Activated gamma-delta T cell treated with anti-CD3 and anti-CD28 coated beads, Interleukin-2, amount 50 U/mL, for 16 hours (primary cell): ENCODE results near the gene F10.
"Not testable (repeated sequence)": the region's sequence is repeated elsewhere in the genome, so short reads cannot be mapped to it uniquely, and the experiment has no call there.

Experiments used
- DNase-seq: peaks from one replicate; pipeline ENCODE4 v3.0.0-alpha.2; 2020; ENCODE audit warnings: low read depth

F10 gene

DNA sequence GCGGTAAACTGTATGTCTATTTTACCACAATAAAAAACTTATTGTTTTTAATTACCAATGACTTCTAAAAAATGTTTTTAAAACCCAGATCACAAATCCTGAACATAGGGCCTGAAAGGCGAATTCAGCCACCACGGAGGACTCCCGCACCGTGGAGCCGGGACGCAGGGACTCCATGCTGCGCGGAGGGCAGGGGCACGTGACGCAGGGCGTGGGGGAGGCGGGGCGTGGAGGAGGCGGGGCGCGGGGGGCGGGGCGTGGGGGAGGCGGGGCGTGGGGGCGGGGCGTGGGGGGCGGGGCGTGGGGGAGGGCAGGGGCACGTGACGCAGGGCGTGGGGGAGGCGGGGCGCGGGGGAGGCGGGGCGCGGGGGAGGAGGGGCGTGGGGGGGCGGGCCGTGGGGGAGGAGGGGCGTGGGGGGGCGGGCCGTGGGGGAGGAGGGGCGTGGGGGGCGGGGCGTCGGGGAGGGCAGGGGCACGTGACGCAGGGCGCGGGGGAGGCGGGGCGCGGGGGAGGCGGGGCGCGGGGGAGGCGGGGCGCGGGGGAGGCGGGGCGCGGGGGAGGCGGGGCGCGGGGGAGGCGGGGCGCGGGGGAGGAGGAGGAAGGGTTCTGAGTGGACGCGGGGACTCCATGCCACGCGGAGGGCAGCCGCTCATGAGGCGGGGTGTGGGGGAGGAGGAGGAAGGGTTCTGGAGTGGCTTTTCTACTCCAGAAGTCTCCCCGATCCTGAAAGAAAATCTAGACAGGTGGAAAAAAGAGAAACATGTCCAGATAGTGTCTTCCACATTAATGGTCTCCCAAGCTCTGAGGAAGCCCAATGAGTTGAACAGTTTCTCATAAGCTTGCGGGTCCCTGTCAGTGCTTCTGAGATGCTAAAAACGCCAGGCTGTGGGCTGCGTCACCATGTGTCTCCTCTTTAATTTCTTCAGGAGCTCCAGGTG lies 31.5 kb downstream of the F10 start:
- DNase-seq: peak; percentile 52

DNA sequence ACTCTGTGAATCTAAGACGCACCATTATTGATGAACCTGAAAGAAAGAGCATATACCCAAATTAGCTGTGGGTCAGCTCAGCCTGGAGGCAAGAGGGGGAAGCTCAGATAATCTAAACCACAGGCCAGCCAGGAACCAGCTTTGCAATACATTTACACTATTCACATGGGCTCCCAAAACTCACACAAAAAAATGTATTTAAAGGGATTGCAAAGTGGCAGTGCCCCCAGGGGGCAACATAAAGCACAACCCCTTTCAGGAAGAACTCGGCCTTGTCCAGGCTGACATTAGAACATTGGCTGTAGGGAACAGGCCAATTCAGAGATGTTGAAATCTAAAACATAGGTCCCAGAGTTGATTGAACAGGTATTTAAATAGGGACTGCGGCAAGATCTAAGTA lies 32.6 kb downstream of the F10 start:
- DNase-seq: no peak

DNA sequence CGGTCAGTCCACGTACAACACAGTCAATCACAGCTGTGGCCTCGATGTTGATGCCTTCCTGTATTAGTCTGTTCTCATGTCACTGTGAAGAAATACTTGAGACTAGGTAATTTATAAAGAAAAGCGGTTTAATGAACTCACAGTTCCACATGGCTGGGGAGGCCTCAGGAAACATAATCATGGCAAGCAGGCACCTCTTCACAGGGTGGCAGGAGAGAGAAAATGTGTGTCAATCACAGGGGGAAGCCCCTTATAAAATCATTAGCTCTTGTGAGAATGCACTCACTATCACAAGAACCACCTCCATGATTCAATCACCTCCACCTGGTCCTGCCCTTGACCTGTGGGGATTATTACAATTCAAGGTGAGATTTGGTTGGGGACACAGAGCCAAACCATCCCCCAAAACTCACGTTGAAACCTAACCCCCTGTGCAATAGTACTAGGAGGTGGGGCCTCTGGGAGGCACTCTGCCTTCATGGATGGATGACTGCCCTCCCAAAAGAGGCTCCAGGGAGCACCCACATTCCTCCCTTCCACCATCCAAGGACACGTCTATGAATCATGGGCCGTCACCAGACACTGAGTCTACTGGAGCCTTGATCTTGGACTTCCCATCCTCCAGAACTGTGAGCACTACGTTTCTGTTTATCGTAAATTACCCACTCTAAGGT lies 33.5 kb downstream of the F10 start:
- no peak for DNase-seq

DNA sequence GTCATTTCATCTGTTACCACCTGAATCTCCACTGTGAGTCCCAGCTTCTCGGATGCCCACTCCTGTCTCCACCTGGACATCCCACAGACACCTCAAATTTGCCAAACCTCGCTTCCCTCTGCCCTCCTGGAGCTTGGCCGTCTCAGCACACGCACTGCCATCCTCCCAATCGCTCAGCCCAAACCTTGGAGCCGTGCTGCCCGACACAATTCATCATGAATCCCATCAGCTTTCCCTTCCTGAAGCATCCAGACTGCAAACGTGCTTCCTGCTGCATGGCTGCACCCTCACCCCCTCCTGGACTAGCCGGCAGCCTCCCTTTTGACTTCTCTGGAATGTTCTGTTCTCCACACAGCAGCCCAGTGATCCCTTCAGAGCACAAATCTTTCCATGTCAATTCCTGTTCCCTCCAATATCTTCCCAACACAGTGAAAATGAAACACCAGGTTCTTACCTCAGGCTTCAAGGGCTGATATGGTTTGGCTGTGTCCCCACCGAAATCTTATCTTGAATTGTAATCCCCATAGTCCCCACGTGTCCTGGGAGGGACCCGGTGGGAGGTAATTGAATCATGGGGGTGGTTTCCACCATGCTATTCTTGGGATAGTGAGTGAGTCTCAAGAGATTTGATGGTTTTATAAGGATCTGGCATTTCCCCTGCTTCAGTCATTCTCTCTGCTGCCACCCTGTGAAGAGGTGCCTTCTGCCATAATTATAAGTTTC lies 34.8 kb downstream of the F10 start:
- no peak for DNase-seq

DNA sequence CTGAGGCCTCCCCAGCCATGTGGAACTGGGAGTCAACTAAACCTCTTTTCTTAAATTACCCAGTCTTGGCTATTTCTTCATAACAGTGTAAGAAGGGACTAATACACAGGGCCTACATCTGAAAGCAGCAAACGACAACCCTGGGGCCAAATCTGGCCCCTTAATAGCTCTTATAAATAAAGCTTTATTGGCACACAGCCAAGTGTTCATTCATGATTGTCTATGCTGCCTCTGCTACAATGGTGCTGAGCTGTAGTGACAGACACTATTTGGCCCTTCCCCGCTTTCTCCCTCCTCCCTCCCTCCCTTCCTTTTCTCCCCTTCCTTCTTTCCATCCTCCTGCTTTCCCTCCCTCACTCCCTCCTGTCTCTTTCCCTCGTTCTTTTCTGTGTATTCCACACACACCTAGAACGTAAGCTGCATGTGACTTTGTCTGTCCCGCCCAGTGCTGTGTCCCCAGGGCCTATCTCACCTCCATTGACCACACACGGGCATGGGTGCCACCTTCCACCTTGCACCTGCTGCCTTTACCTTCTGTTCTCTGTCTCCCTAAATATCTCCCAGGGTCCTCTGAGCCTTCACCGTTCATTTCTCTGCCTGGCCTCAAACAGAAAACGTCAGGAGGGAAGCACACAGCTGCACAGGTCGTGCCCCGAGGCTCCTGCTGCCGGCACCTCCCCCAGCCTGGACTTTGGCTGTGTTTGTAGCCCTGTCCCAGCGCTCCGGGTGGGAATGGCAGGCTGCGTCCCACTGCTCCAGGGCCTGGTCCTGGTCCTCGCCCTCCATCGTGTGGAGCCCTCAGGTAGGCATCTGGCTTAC lies 35.5 kb downstream of the F10 start, which contains the start of gene PROZ:
PROZ (plus strand) TSS at position 720 of the 819 bp plus-strand sequence; CDS start at position 733, 13 bp downstream.
- no peak for DNase-seq

DNA sequence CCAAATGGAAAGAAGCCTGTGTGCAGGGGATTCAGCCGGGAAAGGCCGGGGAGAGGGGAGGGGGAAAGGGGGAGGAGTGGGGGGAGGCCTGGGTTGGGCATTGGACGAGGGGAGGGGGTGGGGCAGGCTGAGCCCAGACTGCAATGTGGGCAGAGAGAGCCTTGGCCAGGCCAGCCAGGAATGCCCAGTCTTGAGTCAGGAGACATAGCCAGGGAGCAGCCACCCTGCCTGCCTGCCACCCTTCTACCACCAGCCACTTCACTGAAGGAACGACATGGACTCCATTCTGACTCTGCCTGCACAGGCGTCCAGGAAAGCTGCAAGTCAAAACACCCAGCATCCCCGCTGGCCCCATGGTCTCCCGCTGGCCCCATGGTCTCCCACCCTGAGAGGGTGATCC lies 36.3 kb downstream of the F10 start:
- DNase-seq: no peak

DNA sequence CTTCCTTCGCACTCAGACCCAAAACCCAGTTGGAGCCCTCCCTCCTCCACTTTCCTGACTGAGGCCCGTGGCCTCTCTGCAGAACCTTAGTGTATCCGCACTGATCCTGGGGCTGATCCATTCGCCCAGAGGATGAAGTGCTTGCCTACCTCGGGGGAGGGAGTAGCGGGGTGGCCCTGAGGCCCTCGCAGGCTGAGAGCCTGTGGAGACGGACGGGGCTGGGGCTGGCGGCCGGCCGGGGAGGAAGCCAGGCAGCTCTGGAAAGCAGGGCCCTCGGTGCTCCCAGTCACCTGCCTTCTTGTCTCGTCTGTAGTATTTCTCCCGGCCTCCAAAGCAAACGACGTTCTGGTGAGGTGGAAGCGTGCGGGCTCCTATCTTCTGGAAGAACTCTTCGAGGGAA lies 37.1 kb downstream of the F10 start:
- no peak for DNase-seq

DNA sequence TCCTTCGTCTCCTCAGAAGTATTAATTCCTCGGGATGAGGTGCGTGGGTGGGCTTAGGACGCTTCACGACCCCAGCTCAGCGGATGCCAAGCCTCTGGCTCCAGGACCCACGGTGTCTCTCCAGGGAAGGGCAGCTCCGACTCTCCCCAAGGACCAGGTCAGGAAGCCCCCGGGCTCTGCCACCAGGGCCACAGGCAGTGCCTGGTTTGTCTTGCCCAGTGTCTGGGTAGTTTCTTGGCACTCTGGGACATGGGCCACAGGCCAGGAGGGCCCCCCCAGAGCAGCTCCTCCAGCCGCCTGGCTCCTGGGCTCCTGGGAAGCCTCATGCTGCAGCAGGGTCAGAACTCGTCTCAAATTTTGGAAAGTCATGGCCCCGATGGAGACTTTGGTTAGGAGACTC lies 38.4 kb downstream of the F10 start:
- DNase-seq: no peak

DNA sequence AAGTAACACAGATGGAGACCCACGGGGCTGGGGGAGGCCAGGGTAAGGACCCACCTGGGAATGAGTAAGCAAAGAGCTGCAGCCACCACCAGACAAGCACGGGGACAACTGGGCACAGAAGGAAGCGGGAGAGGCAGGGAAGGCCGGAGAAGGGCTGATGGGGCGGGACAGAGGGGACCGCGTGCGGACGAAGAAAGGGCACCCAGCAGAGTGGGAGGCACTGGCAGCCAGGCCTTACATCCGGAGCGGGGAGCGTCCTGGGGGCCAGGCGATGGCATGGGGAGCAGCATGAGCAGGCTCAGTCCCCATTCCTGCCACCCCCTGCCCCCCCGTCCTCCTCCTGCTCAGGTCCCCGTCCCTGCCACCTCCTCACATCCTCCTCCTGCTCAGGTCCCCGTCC lies 38.8 kb downstream of the F10 start:
- no peak for DNase-seq

DNA sequence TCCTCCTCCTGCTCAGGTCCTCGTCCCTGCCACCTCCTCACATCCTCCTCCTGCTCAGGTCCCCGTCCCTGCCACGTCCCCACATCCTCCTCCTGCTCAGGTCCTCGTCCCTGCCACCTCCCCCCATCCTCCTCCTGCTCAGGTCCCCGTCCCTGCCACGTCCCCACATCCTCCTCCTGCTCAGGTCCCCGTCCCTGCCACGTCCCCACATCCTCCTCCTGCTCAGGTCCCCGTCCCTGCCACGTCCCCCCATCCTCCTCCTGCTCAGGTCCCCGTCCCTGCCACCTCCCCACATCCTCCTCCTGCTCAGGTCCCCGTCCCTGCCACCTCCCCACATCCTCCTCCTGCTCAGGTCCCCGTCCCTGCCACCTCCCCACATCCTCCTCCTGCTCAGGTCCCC lies 39.4 kb downstream of the F10 start:
- DNase-seq: not testable (repeated sequence)

DNA sequence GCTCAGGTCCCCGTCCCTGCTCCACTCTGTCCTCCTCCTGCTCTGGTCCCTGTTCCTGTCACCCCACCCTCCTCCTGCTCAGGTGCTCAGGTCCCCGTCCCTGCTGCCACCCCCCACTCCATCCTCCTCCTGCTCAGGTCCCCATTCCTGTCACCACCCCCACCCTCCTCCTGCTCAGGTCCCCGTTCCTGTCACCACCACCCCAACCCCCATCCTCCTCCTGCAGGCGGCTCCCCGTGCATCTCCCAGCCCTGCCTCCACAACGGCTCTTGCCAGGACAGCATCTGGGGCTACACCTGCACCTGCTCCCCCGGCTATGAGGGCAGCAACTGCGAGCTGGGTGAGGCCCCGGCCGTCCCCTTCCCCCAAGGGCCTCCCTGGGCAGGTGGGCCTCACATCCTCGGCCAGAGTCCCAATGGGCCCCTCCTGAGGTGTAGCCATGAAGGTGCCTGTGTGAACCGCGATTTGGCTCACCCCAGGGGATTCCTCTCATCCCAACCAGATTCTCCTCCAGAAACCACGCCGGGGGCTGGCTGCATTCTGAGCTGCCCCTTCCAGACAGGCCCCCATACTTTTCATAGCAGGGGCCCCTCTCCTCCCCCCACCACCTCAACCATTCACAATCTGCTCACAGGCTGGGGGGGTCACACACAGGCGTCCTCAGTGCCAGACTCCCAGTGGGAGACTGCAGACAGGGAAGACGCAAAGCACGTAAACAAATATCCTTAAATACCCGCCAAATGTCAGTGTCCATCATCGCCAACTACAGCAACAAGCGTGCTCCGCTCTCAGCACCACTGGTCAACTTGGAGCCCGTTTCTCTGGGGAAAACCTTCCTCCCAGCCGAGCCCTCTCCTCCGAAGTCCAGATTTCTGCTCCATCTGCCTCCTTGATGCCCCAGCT lies 40.4 kb downstream of the F10 start:
- no peak for DNase-seq

DNA sequence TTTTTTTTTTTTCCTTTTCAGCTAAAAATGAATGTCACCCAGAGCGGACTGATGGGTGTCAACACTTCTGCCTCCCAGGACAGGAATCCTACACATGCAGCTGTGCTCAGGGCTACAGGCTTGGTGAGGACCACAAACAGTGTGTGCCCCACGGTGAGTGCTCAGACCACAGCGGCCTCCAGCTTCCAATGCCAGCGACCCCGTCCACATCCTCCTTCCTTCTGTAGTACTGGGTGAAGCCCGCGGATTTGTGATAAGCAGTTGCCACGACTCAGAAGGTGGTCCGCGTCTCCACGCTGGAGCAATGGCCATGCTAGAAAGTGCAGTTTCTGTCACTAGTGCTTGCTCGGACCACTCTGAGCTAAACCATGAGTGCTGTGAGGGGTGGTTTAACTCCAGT lies 41.9 kb downstream of the F10 start:
- no peak for DNase-seq

DNA sequence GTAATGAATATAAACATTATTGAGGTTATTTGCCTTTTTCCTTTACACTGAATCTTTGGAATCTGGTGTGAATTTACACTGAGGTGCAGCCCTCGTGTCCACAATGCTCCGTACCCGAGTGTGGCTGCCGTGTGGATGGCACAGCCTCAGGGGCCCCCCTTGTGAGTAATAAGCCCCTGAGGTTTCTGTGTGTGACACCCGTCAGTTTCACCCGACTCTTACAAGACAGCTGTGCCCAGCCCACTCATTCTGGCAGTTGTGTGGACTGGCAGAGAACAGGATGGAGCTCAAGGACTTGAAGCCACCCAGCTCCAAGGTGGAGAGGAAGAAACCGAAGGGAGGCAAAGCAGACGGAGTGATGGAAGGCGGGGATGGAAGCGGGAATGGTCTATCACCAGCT lies 43.7 kb downstream of the F10 start:
- DNase-seq: no peak

DNA sequence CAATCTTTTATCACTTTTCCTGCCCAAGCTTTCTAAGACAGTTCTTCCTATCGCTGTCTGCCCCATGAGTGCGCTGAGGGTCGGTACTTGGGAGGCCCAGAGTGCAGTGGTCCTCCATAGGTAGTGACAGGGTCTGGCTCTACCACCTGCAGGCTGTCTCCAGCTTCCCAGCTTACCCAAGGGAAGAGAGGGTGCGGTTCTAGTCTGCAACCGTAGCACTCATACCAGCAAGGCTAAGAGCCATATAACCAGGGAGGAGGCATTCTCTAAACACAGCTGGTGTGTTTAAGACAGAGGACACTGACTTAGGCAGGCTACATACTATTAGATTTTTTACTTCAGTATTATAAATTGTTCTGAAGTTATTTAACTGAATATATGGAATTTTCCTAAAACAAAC lies 44.1 kb downstream of the F10 start:
- no peak for DNase-seq

DNA sequence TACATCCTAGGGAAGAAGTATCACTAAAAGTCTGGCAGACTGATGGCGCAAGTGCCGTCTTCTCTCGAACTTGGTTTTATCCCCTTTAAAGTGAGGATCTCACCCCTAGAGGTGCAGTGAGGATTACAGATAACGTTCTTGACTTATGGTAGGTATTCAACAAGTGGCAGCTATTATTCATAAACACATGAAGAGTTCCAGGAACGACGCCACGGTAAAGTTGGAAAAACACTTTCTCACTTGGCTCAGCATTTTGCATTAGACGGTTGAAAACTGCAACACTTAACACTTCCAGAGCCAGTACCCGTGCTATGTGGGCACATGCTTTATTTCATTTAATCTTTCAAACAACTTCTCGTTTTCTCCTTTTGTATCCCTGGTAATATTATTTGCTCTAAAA lies 44.6 kb downstream of the F10 start:
- no peak for DNase-seq

DNA sequence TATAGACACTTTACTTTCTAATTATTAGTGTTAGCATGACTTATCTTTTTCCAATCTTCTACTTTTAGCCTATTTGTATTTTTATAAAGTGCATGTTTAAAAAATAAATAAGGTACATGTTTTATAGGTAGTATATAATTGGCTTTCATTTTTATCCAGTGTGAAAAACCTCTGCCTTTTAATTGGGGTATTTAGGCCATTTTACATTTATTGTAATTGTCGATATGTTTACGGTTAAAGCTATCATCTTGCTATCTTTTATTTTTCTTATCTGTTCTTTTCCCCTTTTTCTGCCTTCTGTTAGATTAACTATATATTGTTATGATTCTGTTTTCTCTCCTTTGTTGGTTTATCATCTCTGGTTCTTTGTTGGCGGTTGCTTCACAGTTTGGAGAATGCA lies 45.0 kb downstream of the F10 start:
- no peak for DNase-seq

DNA sequence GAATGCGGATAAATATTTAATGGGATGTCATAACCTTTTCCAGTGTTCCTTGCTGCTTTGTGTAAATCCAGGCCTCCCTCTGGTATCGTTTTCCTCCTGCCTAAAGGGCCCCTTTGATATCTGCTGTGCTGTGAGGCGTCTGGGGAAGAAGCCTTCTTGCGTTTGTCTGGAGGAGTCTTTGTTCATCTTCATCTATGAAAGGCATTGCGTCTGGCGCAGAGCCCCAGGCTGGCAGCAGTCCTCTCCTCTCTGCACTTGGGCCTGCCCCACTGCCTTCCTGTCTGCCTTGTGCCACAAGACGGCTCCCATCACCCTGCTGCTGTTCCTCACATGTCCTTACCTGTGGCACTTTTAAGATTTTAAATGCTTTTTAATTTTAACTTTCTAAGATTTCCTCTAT lies 45.6 kb downstream of the F10 start:
- DNase-seq: no peak

DNA sequence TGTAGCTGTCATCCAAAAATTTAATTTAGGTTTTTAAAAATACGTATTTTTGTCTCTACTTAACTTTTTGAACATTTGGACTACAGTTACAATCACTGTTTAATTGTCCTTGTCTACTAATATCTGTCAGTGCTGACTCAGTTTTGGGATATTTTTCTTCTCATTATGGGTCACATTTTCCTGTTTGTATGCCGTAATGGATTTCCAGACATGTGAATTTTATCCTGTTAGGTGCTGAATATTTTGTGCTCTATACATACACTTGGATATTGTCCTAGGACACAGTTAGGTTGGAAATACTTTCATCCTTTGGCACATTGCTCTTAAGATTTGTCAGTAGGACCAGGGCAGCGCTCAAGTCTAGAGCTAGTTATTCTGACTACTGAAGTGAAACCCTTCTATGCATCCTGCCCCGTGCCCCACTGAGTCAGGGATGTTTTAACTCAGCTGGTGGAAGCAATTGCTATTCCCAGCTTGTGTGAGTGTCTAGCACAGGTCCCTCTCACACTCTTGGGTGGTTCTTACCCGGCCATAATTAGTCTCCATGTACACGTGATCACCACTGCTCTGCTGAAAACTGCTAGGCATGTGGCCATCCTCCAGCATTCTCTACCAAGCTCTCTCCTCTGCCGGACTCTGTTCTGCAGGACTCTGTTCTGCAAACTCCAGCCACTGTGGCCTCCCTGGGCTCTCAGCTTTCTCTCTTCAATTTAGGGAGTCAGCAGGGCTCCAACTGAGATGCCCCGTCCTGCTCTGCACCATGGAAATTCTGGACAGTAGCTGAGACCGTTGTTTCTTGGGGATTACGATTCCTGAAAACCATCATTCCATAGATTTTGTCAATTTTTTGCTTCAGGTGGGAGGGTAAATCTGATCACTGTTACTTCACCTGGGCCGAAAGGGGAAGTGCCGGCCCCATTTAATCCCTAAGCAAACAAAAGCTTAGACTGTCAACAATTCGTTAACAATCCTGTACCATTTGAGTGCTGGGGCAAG lies 47.0 kb downstream of the F10 start:
- DNase-seq: no peak

DNA sequence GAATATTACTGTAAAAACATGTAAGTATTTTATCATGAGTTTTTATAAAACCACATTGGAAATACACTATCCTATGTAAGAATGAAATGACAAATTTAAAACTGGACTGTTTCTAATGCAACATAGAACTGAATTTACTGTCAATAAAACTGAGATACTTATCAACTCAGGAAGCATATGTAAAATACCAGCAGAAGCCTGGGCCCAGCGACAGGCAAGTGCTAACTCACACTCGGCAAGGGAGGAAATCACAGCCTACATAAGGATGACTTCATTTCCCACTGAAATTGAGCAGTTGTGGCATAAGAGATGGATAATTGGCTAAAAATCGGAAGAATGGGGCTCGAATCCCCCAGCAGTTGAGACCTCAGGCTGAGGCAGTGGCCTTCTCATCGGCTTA lies 47.9 kb downstream of the F10 start:
- no peak for DNase-seq
